Stimulated activated CD4-positive, alpha-beta T cell treated with anti-CD3 and anti-CD28 coated beads, TNF-alpha, amount 100 ng/mL, for 48 hours (primary cell): ENCODE data around the gene POFUT1.
"Not testable (repeated sequence)": the region's sequence is repeated elsewhere in the genome, so short reads cannot be mapped to it uniquely, and the experiment has no call there.

Experiments used
- DNase-seq, 3 donors: peaks; one replicate each; pipeline ENCODE4 v3.0.0-alpha.2; 2020; ENCODE audit warnings: low read depth in 3 of 3

The POFUT1 gene

GRCh38 chr20:32189123-32189410 lies 18.6 kb upstream of the POFUT1 start:
- DNase-seq: no peak

- DNase-seq: no peak
Observed at GRCh38 chr20:32189691-32190615, 17.7 kb upstream of the POFUT1 start.

- DNase-seq: no peak
Observed at GRCh38 chr20:32190616-32191415, 16.9 kb upstream of the POFUT1 start.

GRCh38 chr20:32191422-32191821 lies 16.3 kb upstream of the POFUT1 start:
- DNase-seq: no peak

- no peak for DNase-seq
Observed at GRCh38 chr20:32191873-32192272, 15.8 kb upstream of the POFUT1 start.

GRCh38 chr20:32192698-32193097 lies 15.0 kb upstream of the POFUT1 start:
- no peak for DNase-seq

- not testable (repeated sequence) for DNase-seq
Observed at GRCh38 chr20:32193336-32193735, 14.3 kb upstream of the POFUT1 start.

GRCh38 chr20:32193996-32194395 lies 13.7 kb upstream of the POFUT1 start:
- DNase-seq: no peak

GRCh38 chr20:32195581-32195980 lies 12.1 kb upstream of the POFUT1 start:
- DNase-seq: no peak

GRCh38 chr20:32196613-32197012 lies 11.1 kb upstream of the POFUT1 start:
- not testable (repeated sequence) for DNase-seq

- DNase-seq: not testable (repeated sequence)
Observed at GRCh38 chr20:32197136-32197535, 10.5 kb upstream of the POFUT1 start.

- no peak for DNase-seq
Observed at GRCh38 chr20:32199006-32199405, 8.7 kb upstream of the POFUT1 start.

GRCh38 chr20:32201296-32201976 lies 6.2 kb upstream of the POFUT1 start:
- DNase-seq: no peak

GRCh38 chr20:32201977-32202363 lies 5.7 kb upstream of the POFUT1 start:
- no peak for DNase-seq

GRCh38 chr20:32203356-32204204 lies 4.1 kb upstream of the POFUT1 start:
- DNase-seq: no peak

- peak; percentile 60 to 80 (median 75) for DNase-seq
Observed at GRCh38 chr20:32204205-32205109, 3.2 kb upstream of the POFUT1 start.

GRCh38 chr20:32205110-32205842 lies 2.4 kb upstream of the POFUT1 start:
- DNase-seq: no peak

- no peak for DNase-seq
Observed at GRCh38 chr20:32205843-32206759, 1.6 kb upstream of the POFUT1 start.
